Upper lobe of left lung (tissue), 4 donors: ENCODE measurements around the gene FRMPD2.

Source experiments
- POLR2A ChIP-seq, 4 donors: fragments of 450-650 bp; IDR thresholded peaks; one replicate each; pipeline ENCODE4 v1.5.1; 2016 to 2017; ENCODE audit warnings: antibody characterized with exemption in 4 of 4, mild to moderate bottlenecking in 2 of 4
- POLR2AphosphoS5 ChIP-seq, 2 donors: sonication (generic); formaldehyde crosslinking; IDR thresholded peaks; one replicate each; pipeline ENCODE4 v1.5.1; 2017; ENCODE audit warnings: antibody characterized with exemption in 2 of 2
- TF ChIP-seq, protein P1 (sequence below), 6 experiments: fragments of 450-650 bp in 4 of 6; fragments of 200-600 bp in 2 of 6; sonication (generic) in 2 of 6; IDR thresholded peaks; one replicate each; pipeline ENCODE4 v1.5.1; 2016 to 2019; ENCODE audit warnings: antibody characterized with exemption in 6 of 6

DNA sequence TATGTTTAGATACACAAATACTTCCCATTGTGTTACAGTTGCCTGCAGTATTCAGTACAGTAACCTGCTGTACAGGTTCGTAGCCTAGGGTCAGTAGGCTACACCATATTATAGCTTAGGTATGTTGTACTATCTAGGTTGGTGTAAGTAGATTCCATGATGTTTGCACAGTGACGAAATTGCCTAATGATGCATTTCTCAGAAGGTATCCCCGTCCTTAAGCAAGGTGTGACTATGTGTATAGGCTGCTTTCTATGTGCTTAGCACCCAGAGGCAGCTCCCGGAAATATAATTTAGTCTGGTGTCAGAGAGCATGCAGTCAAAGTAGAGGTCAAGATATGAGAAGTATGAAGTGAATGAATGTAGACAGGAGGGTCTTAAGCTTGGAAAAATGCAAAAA lies 41.7 kb upstream of the FRMPD2 start:
- TF ChIP-seq, protein P1, sequence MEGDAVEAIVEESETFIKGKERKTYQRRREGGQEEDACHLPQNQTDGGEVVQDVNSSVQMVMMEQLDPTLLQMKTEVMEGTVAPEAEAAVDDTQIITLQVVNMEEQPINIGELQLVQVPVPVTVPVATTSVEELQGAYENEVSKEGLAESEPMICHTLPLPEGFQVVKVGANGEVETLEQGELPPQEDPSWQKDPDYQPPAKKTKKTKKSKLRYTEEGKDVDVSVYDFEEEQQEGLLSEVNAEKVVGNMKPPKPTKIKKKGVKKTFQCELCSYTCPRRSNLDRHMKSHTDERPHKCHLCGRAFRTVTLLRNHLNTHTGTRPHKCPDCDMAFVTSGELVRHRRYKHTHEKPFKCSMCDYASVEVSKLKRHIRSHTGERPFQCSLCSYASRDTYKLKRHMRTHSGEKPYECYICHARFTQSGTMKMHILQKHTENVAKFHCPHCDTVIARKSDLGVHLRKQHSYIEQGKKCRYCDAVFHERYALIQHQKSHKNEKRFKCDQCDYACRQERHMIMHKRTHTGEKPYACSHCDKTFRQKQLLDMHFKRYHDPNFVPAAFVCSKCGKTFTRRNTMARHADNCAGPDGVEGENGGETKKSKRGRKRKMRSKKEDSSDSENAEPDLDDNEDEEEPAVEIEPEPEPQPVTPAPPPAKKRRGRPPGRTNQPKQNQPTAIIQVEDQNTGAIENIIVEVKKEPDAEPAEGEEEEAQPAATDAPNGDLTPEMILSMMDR (IDR thresholded peaks at IDR 0.05), result no peak
- TF ChIP-seq POLR2A (IDR thresholded peaks at IDR 0.05) (no peak), POLR2AphosphoS5 (IDR thresholded peaks at IDR 0.05) (no peak)
